Measurements from ENCODE around the gene ITGA1.
"Not testable (repeated sequence)": the region's sequence is repeated elsewhere in the genome, so short reads cannot be mapped to it uniquely, and the experiment has no call there.

Gene ITGA1

DNA sequence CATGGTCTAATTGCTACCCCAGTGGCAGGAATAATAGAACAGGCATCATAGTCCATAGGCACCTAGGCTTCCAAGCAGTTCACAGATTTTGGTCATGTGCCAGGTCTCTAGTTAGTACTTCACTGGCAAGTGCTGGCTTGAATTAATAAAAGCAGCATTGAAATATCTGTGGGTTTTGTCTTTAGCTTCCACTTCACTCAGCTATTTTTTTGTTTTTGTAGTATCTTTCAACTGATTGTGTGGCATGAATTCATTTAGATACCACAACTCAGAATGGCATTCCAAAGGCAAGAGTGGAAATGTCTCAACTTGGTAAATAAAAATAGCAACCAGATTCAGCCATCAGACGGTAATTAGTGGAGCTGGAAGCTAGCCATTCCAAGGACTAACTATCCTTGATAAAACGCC, 173.6 kb downstream of the ITGA1 start:
- TF ChIP-seq POLR2AphosphoS5 (IDR thresholded peaks at IDR 0.05; ENCODE audit: low read depth) = no peak
- no peak for TF ChIP-seq GABPA (IDR thresholded peaks at IDR 0.05; ENCODE audit: low read depth)
- TF ChIP-seq, protein P1, sequence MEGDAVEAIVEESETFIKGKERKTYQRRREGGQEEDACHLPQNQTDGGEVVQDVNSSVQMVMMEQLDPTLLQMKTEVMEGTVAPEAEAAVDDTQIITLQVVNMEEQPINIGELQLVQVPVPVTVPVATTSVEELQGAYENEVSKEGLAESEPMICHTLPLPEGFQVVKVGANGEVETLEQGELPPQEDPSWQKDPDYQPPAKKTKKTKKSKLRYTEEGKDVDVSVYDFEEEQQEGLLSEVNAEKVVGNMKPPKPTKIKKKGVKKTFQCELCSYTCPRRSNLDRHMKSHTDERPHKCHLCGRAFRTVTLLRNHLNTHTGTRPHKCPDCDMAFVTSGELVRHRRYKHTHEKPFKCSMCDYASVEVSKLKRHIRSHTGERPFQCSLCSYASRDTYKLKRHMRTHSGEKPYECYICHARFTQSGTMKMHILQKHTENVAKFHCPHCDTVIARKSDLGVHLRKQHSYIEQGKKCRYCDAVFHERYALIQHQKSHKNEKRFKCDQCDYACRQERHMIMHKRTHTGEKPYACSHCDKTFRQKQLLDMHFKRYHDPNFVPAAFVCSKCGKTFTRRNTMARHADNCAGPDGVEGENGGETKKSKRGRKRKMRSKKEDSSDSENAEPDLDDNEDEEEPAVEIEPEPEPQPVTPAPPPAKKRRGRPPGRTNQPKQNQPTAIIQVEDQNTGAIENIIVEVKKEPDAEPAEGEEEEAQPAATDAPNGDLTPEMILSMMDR (IDR thresholded peaks at IDR 0.05; ENCODE audit: insufficient read depth, low read length) = no peak
- no peak for TF ChIP-seq SPI1 (IDR thresholded peaks at IDR 0.05; ENCODE audit: borderline replicate concordance, low read depth)
- TF ChIP-seq, protein P2, sequence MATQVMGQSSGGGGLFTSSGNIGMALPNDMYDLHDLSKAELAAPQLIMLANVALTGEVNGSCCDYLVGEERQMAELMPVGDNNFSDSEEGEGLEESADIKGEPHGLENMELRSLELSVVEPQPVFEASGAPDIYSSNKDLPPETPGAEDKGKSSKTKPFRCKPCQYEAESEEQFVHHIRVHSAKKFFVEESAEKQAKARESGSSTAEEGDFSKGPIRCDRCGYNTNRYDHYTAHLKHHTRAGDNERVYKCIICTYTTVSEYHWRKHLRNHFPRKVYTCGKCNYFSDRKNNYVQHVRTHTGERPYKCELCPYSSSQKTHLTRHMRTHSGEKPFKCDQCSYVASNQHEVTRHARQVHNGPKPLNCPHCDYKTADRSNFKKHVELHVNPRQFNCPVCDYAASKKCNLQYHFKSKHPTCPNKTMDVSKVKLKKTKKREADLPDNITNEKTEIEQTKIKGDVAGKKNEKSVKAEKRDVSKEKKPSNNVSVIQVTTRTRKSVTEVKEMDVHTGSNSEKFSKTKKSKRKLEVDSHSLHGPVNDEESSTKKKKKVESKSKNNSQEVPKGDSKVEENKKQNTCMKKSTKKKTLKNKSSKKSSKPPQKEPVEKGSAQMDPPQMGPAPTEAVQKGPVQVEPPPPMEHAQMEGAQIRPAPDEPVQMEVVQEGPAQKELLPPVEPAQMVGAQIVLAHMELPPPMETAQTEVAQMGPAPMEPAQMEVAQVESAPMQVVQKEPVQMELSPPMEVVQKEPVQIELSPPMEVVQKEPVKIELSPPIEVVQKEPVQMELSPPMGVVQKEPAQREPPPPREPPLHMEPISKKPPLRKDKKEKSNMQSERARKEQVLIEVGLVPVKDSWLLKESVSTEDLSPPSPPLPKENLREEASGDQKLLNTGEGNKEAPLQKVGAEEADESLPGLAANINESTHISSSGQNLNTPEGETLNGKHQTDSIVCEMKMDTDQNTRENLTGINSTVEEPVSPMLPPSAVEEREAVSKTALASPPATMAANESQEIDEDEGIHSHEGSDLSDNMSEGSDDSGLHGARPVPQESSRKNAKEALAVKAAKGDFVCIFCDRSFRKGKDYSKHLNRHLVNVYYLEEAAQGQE (IDR thresholded peaks at IDR 0.05; ENCODE audit: insufficient replicate concordance, low read depth) = no peak
- no peak for DNase-seq (ENCODE audit: low read depth in 1 of 2, low spot score in 1 of 2)

DNA sequence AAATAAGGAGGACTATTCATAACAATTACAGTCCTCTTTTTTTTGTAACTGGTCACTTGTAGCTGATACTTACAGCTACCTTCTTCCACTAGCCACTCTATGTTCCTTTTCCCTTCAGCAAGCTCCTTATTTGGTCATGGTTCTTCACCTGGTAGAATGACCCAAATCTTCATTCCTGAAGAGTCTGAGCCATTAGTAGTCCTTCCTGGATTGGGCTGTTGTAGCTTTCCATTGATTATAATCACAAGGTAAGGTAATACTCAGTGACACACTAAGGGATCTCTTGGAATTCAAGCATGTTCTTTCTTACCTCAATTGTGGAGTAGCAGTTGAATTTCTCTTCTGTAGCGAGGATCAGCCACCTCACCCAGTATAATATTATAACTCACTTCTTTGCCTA, 175.9 kb downstream of the ITGA1 start:
- Histone ChIP-seq H3K27ac (replicated peaks) (no peak overlapping the region), H3K4me3 (replicated peaks; ENCODE audit: insufficient read depth, low read length) (no peak overlapping the region), H3K27me3 (ENCODE audit: insufficient read depth, poor library complexity, severe bottlenecking) (no peaks in the 10 kb centered on the region)
- no peak for DNase-seq (ENCODE audit: low read depth in 1 of 2, low spot score in 1 of 2)
- TF ChIP-seq, protein P2 (IDR thresholded peaks at IDR 0.05; ENCODE audit: insufficient replicate concordance, low read depth) = no peak
- TF ChIP-seq, protein P1 (IDR thresholded peaks at IDR 0.05; ENCODE audit: insufficient read depth, low read length) = no peak
- TF ChIP-seq POLR2AphosphoS5 (IDR thresholded peaks at IDR 0.05; ENCODE audit: low read depth) = no peak
- no peak for TF ChIP-seq GABPA (IDR thresholded peaks at IDR 0.05; ENCODE audit: low read depth)
- no peak for TF ChIP-seq SPI1 (IDR thresholded peaks at IDR 0.05; ENCODE audit: borderline replicate concordance, low read depth)

More for the DNA sequence above, 173.6 kb downstream of the ITGA1 start:
- no peak overlapping the region for H3K4me3 ChIP-seq (replicated peaks; ENCODE audit: insufficient read depth, low read length)
- H3K27me3 ChIP-seq (ENCODE audit: insufficient read depth, poor library complexity, severe bottlenecking) = no peaks in the 10 kb centered on the region
- H3K27ac ChIP-seq (replicated peaks) = no peak overlapping the region

DNA sequence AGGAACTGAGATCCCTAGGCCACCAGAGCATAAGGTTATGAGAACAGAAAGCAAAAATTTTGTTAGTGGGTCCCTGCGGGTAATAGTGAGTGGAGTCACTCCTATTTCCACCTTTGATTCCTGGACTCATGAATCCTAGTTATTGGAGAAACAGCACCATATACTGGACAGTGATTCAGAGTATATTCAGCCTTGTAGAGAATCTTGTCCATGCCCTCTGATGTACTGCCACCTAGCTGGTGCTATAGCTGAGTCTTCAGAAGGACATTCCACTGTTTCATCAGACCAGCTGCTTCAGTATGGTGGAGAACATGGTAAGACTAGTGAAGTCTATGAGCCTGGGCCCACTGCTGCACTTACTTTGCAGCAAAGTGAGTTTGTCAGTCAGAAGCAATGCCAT, 176.4 kb downstream of the ITGA1 start:
- Histone ChIP-seq H3K4me3 (replicated peaks; ENCODE audit: insufficient read depth, low read length) (no peak overlapping the region), H3K27ac (replicated peaks) (no peak overlapping the region), H3K27me3 (ENCODE audit: insufficient read depth, poor library complexity, severe bottlenecking) (no peaks in the 10 kb centered on the region)
- DNase-seq (ENCODE audit: low read depth in 1 of 2, low spot score in 1 of 2) = no peak
- TF ChIP-seq GABPA (IDR thresholded peaks at IDR 0.05; ENCODE audit: low read depth) (no peak), POLR2AphosphoS5 (IDR thresholded peaks at IDR 0.05; ENCODE audit: low read depth) (no peak)
- TF ChIP-seq, protein P2 (IDR thresholded peaks at IDR 0.05; ENCODE audit: insufficient replicate concordance, low read depth) = no peak

DNA sequence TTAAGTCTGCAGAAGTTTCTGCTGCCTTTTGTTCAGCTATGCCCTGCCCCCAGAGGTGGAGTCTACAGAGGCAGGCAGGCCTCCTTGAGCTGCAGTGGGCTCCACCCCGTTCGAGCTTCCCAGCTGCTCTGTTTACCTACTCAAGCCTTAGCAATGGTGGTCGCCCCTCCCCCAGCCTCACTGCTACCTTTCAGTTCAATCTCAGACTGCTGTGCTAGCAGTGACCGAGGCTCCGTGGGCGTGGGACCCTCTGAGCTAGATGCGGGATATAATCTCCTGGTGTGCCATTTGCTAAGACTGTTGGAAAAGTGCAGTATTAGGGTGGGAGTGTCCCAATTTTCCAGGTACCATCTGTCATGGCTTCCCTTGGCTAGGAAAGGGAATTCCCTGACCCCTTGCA, 188.4 kb downstream of the ITGA1 start:
- not testable (repeated sequence) for H3K4me3 ChIP-seq (replicated peaks; ENCODE audit: insufficient read depth, low read length); DNase-seq (ENCODE audit: low read depth in 1 of 2, low spot score in 1 of 2); H3K27me3 ChIP-seq (ENCODE audit: insufficient read depth, poor library complexity, severe bottlenecking); H3K27ac ChIP-seq (replicated peaks)
